ENCODE results near the gene SALL1. TPM values are rescaled to one million over a fixed set of nuclear protein-coding genes. Genes with fewer than 3 reads are reported as not detected.

The SALL1 gene
- total and polyA plus RNA-seq, 2 of the 4 experiments (the other 2 are of a cell fraction): 0.90 to 5.2 TPM

DNA sequence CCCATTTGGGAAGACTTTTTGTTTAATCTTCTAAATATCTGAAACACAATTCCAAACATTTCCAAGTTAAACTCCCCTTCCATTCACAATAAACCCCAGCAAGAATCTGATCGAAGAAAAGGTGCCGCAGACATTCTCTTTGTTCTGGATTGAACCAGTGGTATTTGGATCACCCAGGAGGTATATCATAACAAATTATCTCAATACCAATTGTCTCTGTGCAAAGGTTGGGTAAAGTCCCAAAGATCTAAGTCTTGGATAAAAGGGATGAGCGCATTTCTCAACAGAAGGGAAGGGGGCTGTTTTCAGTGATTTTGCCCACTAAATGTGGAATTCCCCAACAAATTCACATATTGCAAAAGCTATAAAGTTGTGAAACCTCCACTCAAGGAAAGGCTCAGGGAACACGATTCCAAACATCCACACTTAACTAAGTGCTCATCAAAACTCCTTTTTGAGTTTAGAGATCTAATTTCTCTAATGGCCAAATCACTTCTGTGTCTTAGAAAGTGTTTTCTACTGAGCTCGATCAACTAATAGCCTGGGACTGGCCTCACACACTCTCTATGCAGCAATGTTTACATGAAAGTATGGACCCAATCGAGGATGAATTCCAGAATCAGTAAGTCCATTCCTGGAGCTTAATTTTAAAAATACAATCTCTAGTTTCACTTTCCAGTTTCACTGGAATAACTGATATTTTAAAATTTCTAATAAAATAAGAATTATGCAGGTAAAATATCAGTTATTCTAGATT, 30.9 kb downstream of the SALL1 start:
- POLR2A ChIA-PET (ENCODE audit: unreplicated experiment): no interaction called here
- dilution Hi-C loops (cut with HindIII; ENCODE audit: low sequenced_read_pairs, unreplicated experiment): no loop called here

More for the DNA sequence above, 30.9 kb downstream of the SALL1 start:
- Histone ChIP-seq H2AK9ac (replicated peaks; ENCODE audit: low read depth, low read length, poor library complexity) (no peak overlapping the region), H3K4ac (ENCODE audit: low read depth, low read length) (no peak overlapping the region), H3K36me3 (ENCODE audit: control insufficient read depth, insufficient read depth, low read length) (no peaks in the 10 kb centered on the region), H3K23ac (ENCODE audit: low read depth, low read length) (no peak overlapping the region), H2AK5ac (ENCODE audit: low read depth, low read length) (no peak overlapping the region), H3K27ac (ENCODE audit: insufficient read depth, low read length) (no peak overlapping the region), H3K56ac (ENCODE audit: extremely low read depth, insufficient read depth, low read length) (no peak overlapping the region), H4K8ac (ENCODE audit: low read depth in 2 of 2, low read length in 2 of 2) (no peak overlapping the region), H3K4me2 (ENCODE audit: low read depth, low read length) (no peak overlapping the region), H3K9me1 (ENCODE audit: insufficient read depth, low read length) (no peaks in the 10 kb centered on the region), H3K14ac (replicated peaks; ENCODE audit: low read depth, low read length) (no peak overlapping the region), H3K4me1 (ENCODE audit: control insufficient read depth, insufficient read depth, low read length) (no peaks in the 10 kb centered on the region), H3K9ac (ENCODE audit: low read depth, low read length) (no peak overlapping the region), H2BK15ac (ENCODE audit: low read depth, low read length) (no peak overlapping the region), H2BK20ac (ENCODE audit: low read depth, low read length) (no peak overlapping the region), H4K20me1 (ENCODE audit: insufficient read depth, low read length) (no peaks in the 10 kb centered on the region), H4K91ac (ENCODE audit: insufficient read depth, low read depth, low read length) (no peak overlapping the region), H4K5ac (ENCODE audit: low read depth, low read length) (no peak overlapping the region), H3K9me3 (ENCODE audit: control insufficient read depth, insufficient read depth, low read length) (0 out of 2 replicates have a peak, but pooled peaks cover 2% of the 10 kb centered on the region), H3K27me3 (ENCODE audit: control insufficient read depth, insufficient read depth, low read length) (peaks cover 37% of the 10 kb centered on the region), H3K18ac (ENCODE audit: low read depth, low read length) (no peak overlapping the region), H3K79me1 (ENCODE audit: low read depth in 1 of 2, low read length in 2 of 2) (no peaks in the 10 kb centered on the region), H3K4me3 (ENCODE audit: insufficient read depth, low read depth, low read length) (no peak overlapping the region), H2BK5ac (ENCODE audit: low read depth, low read length, poor library complexity, severe bottlenecking) (no peak overlapping the region), H2BK120ac (ENCODE audit: low read depth, low read length) (no peak overlapping the region), H2AFZ (replicated peaks; ENCODE audit: low read length, poor library complexity) (no peak overlapping the region)
- CTCF ChIA-PET: interaction anchor here (0.9 kb wide), 1 partner anchor 9 kb away, joined by 4 read pairs; no protein-coding TSS in a partner anchor
- TF ChIP-seq, protein P1, sequence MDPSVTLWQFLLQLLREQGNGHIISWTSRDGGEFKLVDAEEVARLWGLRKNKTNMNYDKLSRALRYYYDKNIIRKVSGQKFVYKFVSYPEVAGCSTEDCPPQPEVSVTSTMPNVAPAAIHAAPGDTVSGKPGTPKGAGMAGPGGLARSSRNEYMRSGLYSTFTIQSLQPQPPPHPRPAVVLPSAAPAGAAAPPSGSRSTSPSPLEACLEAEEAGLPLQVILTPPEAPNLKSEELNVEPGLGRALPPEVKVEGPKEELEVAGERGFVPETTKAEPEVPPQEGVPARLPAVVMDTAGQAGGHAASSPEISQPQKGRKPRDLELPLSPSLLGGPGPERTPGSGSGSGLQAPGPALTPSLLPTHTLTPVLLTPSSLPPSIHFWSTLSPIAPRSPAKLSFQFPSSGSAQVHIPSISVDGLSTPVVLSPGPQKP (IDR thresholded peaks at IDR 0.05; ENCODE audit: borderline replicate concordance, low read depth, low read length): no peak
- TF ChIP-seq CHD1 (IDR thresholded peaks at IDR 0.05; ENCODE audit: low read depth, low read length): no peak
- no peak for TF ChIP-seq MAFK (IDR thresholded peaks at IDR 0.05; ENCODE audit: low read depth, low read length)
- TF ChIP-seq MAZ (IDR thresholded peaks at IDR 0.05; ENCODE audit: borderline replicate concordance, low read depth, low read length): no peak
- no peak for TF ChIP-seq POLR2A (IDR thresholded peaks at IDR 0.05; ENCODE audit: low read depth, low read length)
- no peak for TF ChIP-seq MXI1 (IDR thresholded peaks at IDR 0.05; ENCODE audit: borderline replicate concordance, low read depth, low read length)
- no peak for TF ChIP-seq NFE2L2 (IDR thresholded peaks at IDR 0.05; ENCODE audit: low read depth, low read length)
- TF ChIP-seq RCOR1 (IDR thresholded peaks at IDR 0.05; ENCODE audit: insufficient replicate concordance, low read length): no peak
- no peak for TF ChIP-seq FOS (IDR thresholded peaks at IDR 0.05; ENCODE audit: low read depth, low read length)
- no peak for TF ChIP-seq BHLHE40 (IDR thresholded peaks at IDR 0.05; ENCODE audit: low read depth, low read length)
- no peak for TF ChIP-seq CEBPB (IDR thresholded peaks at IDR 0.05; ENCODE audit: low read depth, low read length)
- no peak for TF ChIP-seq RAD21 (IDR thresholded peaks at IDR 0.05; ENCODE audit: low read length)
- TF ChIP-seq SMC3 (IDR thresholded peaks at IDR 0.05; ENCODE audit: low read depth, low read length): no peak
- no peak for TF ChIP-seq RFX5 (IDR thresholded peaks at IDR 0.05; ENCODE audit: low read depth, low read length)
- TF ChIP-seq, protein P2, sequence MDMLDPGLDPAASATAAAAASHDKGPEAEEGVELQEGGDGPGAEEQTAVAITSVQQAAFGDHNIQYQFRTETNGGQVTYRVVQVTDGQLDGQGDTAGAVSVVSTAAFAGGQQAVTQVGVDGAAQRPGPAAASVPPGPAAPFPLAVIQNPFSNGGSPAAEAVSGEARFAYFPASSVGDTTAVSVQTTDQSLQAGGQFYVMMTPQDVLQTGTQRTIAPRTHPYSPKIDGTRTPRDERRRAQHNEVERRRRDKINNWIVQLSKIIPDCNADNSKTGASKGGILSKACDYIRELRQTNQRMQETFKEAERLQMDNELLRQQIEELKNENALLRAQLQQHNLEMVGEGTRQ (IDR thresholded peaks at IDR 0.05; ENCODE audit: low read depth, low read length): no peak
- in situ Hi-C loops (cut with MboI; ENCODE audit: low sequenced_read_pairs): loop anchor here (10.0 kb wide), 1 partner anchor 865 kb away; no protein-coding TSS in a partner anchor
- intact Hi-C loops (cut with micrococcal nuclease): no loop called here
- no CpG with 5 or more reads among the region's 6 CpGs for WGBS, 2 experiments (ENCODE audit: extremely low coverage in 2 of 2, insufficient read length in 1 of 2)
- no TSS peak for BruUV-seq (replicated peaks)
- no peak for ATAC-seq (ENCODE audit: low read depth)
- DNase-seq: no peak
